ENCODE results near the gene JAG2. TPM values are rescaled to one million over a fixed set of nuclear protein-coding genes. Genes with fewer than 3 reads are reported as not detected.

JAG2 gene
- total RNA-seq, 1 donor from 2014 or later, result 26.1 TPM

GRCh38 chr14:105093431-105094192, 75.0 kb downstream of the JAG2 start:
- peak; percentile 61 for TF ChIP-seq CTCF (IDR thresholded peaks at IDR 0.05; ENCODE audit: borderline replicate concordance)
- no peaks in the 10 kb centered on the region for H3K9me3 ChIP-seq (replicated peaks)
- no peaks in the 10 kb centered on the region for H3K27me3 ChIP-seq (ENCODE audit: low read depth)
- no peaks in the 10 kb centered on the region for H3K36me3 ChIP-seq
- peaks cover 51% of the 10 kb centered on the region for H3K4me1 ChIP-seq
- DNase-seq, result peak; percentile 75
- peak overlapping the region; percentile 85 for H3K4me3 ChIP-seq
- intact Hi-C loops (cut with micrococcal nuclease), result loop anchor here (10.0 kb wide), 1 partner anchor 261 kb away; no protein-coding TSS in a partner anchor
- peak overlapping the region; percentile 91 for H3K27ac ChIP-seq (replicated peaks)

GRCh38 chr14:105093038-105093430, 75.5 kb downstream of the JAG2 start:
- H3K36me3 ChIP-seq, result no peaks in the 10 kb centered on the region
- H3K9me3 ChIP-seq (replicated peaks), result no peaks in the 10 kb centered on the region
- TF ChIP-seq CTCF (IDR thresholded peaks at IDR 0.05; ENCODE audit: borderline replicate concordance), result no peak
- DNase-seq, result peak; percentile 72
- peaks cover 56% of the 10 kb centered on the region for H3K4me1 ChIP-seq
- H3K4me3 ChIP-seq, result peak overlapping the region; percentile 85
- H3K27ac ChIP-seq (replicated peaks), result peak overlapping the region; percentile 91
- peaks cover under 1% of the 10 kb centered on the region for H3K27me3 ChIP-seq (ENCODE audit: low read depth)
- intact Hi-C loops (cut with micrococcal nuclease), result loop anchor here (10.0 kb wide), 1 partner anchor 262 kb away; no protein-coding TSS in a partner anchor

- TF ChIP-seq CTCF (IDR thresholded peaks at IDR 0.05; ENCODE audit: borderline replicate concordance), result no peak
- DNase-seq, result no peak
- Histone ChIP-seq H3K9me3 (replicated peaks) (no peaks in the 10 kb centered on the region), H3K27me3 (ENCODE audit: low read depth) (peaks cover 6% of the 10 kb centered on the region), H3K4me1 (peaks cover 62% of the 10 kb centered on the region), H3K36me3 (no peaks in the 10 kb centered on the region), H3K4me3 (peak overlapping the region; percentile 85), H3K27ac (replicated peaks) (peak overlapping the region; percentile 91)
- intact Hi-C loops (cut with micrococcal nuclease), result loop anchor here (10.0 kb wide), 1 partner anchor 262 kb away; no protein-coding TSS in a partner anchor
Observed at GRCh38 chr14:105092171-105093037, 76.2 kb downstream of the JAG2 start.

GRCh38 chr14:105091517-105092170, 76.9 kb downstream of the JAG2 start:
- peak; percentile 84 for DNase-seq
- no peaks in the 10 kb centered on the region for H3K9me3 ChIP-seq (replicated peaks)
- H3K27ac ChIP-seq (replicated peaks), result peak overlapping the region; percentile 91
- H3K4me3 ChIP-seq, result peak overlapping the region; percentile 85
- intact Hi-C loops (cut with micrococcal nuclease), result loop anchor here (10.0 kb wide), 1 partner anchor 263 kb away; no protein-coding TSS in a partner anchor
- no peaks in the 10 kb centered on the region for H3K36me3 ChIP-seq
- H3K4me1 ChIP-seq, result peaks cover 69% of the 10 kb centered on the region
- no peak for TF ChIP-seq CTCF (IDR thresholded peaks at IDR 0.05; ENCODE audit: borderline replicate concordance)
- H3K27me3 ChIP-seq (ENCODE audit: low read depth), result peaks cover 6% of the 10 kb centered on the region

- Histone ChIP-seq H3K27me3 (ENCODE audit: low read depth) (peaks cover 6% of the 10 kb centered on the region), H3K4me1 (peaks cover 74% of the 10 kb centered on the region), H3K9me3 (replicated peaks) (no peaks in the 10 kb centered on the region), H3K4me3 (no peak overlapping the region), H3K27ac (replicated peaks) (peak overlapping the region; percentile 91), H3K36me3 (no peaks in the 10 kb centered on the region)
- intact Hi-C loops (cut with micrococcal nuclease), result loop anchor here (10.0 kb wide), 1 partner anchor 264 kb away; no protein-coding TSS in a partner anchor
- no peak for TF ChIP-seq CTCF (IDR thresholded peaks at IDR 0.05; ENCODE audit: borderline replicate concordance)
- DNase-seq, result no peak
Observed at GRCh38 chr14:105091054-105091516, 77.5 kb downstream of the JAG2 start.

Measured in left ventricle myocardium inferior (tissue), 1 donor.